Measurements from ENCODE around the gene PDK1.

Gene PDK1

DNA sequence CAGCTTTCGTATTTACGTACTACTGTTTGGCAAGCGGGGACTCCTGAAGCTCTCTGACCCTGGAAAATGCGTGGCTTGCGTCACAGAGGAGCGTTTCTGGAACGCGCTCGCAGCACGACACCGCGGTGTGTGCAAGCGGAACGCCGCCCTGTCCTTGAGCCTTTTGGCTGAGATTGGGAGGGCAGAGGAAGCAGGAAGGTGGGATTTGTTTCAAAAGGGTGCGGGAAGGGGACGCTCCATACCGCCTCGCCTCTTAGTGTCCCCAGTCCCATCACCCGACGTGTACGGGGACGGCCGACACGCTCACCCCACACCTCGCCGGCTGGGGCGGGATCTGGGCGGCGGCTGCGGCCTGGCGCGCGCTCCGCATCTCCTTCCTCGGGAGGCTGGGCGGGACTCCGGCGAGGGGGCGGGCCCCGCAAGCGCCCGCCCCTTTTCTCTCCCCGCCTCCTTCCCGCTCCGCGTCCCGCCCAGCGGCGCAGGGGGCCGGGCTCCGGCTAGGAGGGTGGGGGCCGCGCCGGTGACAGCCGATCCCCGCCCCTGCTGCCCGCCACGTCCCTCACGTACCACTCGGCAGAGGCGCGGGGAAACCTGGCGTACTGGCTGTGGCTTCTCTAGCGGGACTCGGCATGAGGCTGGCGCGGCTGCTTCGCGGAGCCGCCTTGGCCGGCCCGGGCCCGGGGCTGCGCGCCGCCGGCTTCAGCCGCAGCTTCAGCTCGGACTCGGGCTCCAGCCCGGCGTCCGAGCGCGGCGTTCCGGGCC is at the start of gene PDK1:
PDK1 (plus strand) TSS at position 569 of the 762 bp plus-strand sequence; CDS start at position 630, 61 bp downstream.
- H3K27ac ChIP-seq, result peak within 1 kb of the TSS; percentile 85
- H3K27me3 ChIP-seq (replicated peaks), result no peaks in the 10 kb centered on the region
- in situ Hi-C loops (cut with HindIII; ENCODE audit: low pct_ligation_motif_present, low sequenced_read_pairs), result no loop called here
- DNase-seq, result peak; percentile 80
- peak within 1 kb of the TSS; percentile 88 for H3K4me3 ChIP-seq (ENCODE audit: low read depth, low read length)
- TF ChIP-seq, protein P1, sequence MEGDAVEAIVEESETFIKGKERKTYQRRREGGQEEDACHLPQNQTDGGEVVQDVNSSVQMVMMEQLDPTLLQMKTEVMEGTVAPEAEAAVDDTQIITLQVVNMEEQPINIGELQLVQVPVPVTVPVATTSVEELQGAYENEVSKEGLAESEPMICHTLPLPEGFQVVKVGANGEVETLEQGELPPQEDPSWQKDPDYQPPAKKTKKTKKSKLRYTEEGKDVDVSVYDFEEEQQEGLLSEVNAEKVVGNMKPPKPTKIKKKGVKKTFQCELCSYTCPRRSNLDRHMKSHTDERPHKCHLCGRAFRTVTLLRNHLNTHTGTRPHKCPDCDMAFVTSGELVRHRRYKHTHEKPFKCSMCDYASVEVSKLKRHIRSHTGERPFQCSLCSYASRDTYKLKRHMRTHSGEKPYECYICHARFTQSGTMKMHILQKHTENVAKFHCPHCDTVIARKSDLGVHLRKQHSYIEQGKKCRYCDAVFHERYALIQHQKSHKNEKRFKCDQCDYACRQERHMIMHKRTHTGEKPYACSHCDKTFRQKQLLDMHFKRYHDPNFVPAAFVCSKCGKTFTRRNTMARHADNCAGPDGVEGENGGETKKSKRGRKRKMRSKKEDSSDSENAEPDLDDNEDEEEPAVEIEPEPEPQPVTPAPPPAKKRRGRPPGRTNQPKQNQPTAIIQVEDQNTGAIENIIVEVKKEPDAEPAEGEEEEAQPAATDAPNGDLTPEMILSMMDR (IDR thresholded peaks at IDR 0.05; ENCODE audit: low read depth, low read length, missing control alignments), result no peak
- no peaks in the 10 kb centered on the region for H3K36me3 ChIP-seq (replicated peaks)

DNA sequence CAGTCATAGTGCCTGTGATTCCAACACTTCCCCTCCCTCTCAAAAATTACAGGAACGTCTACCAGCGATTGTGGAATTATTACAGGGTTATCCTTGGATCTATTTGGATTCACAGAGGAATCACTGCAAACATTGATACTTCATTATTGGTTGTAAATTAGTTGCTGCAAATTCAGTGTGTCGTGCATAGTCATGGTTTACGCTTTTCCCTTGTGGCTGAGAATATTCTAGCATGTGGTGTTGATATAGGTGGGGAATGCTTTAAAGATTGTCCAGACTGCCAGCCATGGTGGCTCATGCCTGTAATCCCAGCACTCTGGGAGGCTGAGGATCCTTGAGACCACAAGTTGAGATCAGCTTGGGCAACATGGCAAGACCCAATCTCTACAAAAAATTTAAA is 48.7 kb upstream of the PDK1 start:
- H3K36me3 ChIP-seq (replicated peaks), result no peaks in the 10 kb centered on the region
- DNase-seq, result no peak
- TF ChIP-seq, protein P1 (IDR thresholded peaks at IDR 0.05; ENCODE audit: low read depth, low read length, missing control alignments), result no peak
- no peak overlapping the region for H3K4me3 ChIP-seq (ENCODE audit: low read depth, low read length)
- in situ Hi-C loops (cut with HindIII; ENCODE audit: low pct_ligation_motif_present, low sequenced_read_pairs), result no loop called here
- no peak overlapping the region for H3K27ac ChIP-seq
- no peaks in the 10 kb centered on the region for H3K27me3 ChIP-seq (replicated peaks)

DNA sequence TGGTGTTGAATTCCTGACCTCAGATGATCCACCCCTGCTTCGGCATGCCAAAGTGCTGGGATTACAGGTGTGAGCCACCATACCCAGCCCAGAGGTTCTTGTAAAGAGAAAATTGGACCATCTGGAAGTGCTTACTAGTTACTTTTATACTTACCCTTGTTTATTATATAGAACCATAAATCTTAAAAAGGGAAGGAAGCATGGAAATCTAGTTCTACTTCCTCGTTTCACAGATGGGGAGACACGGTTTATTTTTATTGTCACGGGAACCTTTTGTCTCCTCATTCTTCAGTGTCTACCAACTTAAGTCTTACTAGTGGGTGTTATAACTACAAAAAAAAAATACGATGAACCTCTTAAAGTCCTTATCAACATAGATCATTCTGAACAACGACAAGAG is 45.8 kb upstream of the PDK1 start:
- TF ChIP-seq, protein P1 (IDR thresholded peaks at IDR 0.05; ENCODE audit: low read depth, low read length, missing control alignments), result no peak
- no peaks in the 10 kb centered on the region for H3K27me3 ChIP-seq (replicated peaks)
- in situ Hi-C loops (cut with HindIII; ENCODE audit: low pct_ligation_motif_present, low sequenced_read_pairs), result no loop called here
- H3K27ac ChIP-seq, result no peak overlapping the region
- no peaks in the 10 kb centered on the region for H3K36me3 ChIP-seq (replicated peaks)
- no peak overlapping the region for H3K4me3 ChIP-seq (ENCODE audit: low read depth, low read length)
- DNase-seq, result no peak

DNA sequence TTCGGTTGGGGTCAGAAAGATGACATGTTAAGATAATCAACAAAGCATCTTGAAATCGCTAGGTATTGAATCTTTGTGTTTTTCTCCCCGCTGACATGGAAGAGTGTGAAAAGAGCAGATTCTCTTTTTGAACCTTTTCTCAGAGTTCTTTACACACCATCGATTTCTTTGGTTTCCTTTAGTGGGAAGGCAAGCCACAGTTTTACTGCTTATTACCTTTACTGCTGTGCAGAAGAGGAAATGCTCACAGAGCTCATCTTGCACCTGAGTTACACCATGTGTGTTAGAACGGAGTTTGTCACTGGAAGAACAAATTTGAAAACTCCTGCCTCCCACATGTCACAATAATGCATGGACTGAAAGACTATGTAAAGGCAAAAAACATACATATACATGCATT is 45.3 kb upstream of the PDK1 start:
- Histone ChIP-seq H3K27ac (no peak overlapping the region), H3K36me3 (replicated peaks) (no peaks in the 10 kb centered on the region), H3K27me3 (replicated peaks) (no peaks in the 10 kb centered on the region), H3K4me3 (ENCODE audit: low read depth, low read length) (no peak overlapping the region)
- TF ChIP-seq, protein P1 (IDR thresholded peaks at IDR 0.05; ENCODE audit: low read depth, low read length, missing control alignments), result no peak
- no peak for DNase-seq
- in situ Hi-C loops (cut with HindIII; ENCODE audit: low pct_ligation_motif_present, low sequenced_read_pairs), result no loop called here

DNA sequence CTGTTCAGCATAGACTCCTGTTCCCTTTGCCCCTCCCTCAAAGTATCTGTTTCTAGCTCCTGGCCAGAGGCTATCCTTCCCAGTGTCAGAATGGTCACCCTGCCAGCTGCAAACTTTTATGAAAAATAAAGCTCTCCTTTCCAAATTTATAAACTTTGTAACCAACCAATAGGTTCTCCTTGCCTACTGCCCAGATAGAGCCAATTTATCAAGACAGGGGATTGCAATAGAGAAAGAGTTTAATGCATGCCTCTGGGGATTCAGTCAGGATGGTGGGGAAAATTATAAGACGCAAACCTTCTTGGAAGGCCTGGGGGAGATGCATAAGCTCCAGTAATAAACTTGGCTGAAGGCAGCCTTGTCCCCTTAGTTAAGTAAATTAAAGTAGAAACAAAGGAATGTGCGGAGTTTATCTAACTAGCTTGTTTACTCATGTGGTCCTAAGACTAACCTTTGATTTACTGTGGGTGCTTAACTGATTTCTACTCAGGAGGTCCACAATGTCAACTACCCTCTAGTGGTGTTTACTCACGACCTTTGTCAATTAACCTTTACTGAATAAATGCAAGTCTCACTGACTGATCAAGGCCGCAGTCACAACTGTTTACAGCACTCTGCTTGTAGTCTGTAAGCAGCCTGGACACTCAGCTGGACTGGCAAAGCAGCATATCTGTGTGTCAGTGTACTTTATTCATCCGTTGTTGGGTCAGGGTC is 42.9 kb upstream of the PDK1 start:
- H3K27me3 ChIP-seq (replicated peaks), result no peaks in the 10 kb centered on the region
- no peaks in the 10 kb centered on the region for H3K36me3 ChIP-seq (replicated peaks)
- in situ Hi-C loops (cut with HindIII; ENCODE audit: low pct_ligation_motif_present, low sequenced_read_pairs), result no loop called here
- TF ChIP-seq, protein P1 (IDR thresholded peaks at IDR 0.05; ENCODE audit: low read depth, low read length, missing control alignments), result no peak
- no peak overlapping the region for H3K27ac ChIP-seq
- no peak for DNase-seq
- H3K4me3 ChIP-seq (ENCODE audit: low read depth, low read length), result no peak overlapping the region

Measured in brain microvascular endothelial cell (primary cell).